Measurements from ENCODE around the gene RNF26. TPM values are rescaled to one million over a fixed set of nuclear protein-coding genes. Genes with fewer than 3 reads are reported as not detected.

RNF26 gene
- total RNA-seq, 4 donors from 2014 or later, result 10.2 to 15.1 (median 11.7) TPM

DNA sequence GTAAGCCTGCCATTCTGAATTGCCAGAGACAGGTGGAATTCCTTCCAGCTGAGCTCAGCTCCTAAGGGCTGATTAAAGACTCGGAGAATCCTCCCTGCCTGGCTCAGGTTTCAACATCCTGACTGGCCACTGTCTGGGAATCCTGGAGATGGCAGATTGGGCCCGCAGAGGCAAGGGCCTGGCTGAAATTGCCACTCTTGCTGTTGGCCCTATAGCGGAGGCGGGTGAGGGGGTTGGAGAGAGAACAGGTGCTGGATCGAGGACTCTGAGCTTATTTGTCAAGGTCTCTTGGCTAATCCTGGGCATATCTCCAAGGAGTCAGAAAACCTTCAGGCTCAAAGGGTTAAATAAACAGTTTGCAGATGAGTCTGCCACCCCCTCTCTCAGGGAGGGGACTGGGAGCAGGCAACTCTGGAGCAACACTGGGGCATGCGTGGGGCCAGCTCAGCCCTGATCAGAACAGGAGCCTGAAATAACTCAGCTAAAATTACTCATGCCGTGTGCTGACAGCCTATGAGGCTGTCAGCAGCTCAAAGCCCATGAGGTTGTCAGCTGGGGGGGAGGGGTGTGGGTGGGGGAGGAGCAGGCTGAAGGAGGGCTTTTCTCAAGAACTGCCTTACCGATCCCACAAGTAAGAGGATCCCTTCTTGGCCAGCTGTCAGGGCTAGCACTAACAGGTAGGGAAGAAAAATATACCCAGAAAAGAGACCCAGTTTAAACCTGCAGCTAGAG lies 26.9 kb downstream of the RNF26 start:
- TF ChIP-seq, protein P1, sequence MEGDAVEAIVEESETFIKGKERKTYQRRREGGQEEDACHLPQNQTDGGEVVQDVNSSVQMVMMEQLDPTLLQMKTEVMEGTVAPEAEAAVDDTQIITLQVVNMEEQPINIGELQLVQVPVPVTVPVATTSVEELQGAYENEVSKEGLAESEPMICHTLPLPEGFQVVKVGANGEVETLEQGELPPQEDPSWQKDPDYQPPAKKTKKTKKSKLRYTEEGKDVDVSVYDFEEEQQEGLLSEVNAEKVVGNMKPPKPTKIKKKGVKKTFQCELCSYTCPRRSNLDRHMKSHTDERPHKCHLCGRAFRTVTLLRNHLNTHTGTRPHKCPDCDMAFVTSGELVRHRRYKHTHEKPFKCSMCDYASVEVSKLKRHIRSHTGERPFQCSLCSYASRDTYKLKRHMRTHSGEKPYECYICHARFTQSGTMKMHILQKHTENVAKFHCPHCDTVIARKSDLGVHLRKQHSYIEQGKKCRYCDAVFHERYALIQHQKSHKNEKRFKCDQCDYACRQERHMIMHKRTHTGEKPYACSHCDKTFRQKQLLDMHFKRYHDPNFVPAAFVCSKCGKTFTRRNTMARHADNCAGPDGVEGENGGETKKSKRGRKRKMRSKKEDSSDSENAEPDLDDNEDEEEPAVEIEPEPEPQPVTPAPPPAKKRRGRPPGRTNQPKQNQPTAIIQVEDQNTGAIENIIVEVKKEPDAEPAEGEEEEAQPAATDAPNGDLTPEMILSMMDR (IDR thresholded peaks at IDR 0.05; ENCODE audit: low read depth), result no peak

DNA sequence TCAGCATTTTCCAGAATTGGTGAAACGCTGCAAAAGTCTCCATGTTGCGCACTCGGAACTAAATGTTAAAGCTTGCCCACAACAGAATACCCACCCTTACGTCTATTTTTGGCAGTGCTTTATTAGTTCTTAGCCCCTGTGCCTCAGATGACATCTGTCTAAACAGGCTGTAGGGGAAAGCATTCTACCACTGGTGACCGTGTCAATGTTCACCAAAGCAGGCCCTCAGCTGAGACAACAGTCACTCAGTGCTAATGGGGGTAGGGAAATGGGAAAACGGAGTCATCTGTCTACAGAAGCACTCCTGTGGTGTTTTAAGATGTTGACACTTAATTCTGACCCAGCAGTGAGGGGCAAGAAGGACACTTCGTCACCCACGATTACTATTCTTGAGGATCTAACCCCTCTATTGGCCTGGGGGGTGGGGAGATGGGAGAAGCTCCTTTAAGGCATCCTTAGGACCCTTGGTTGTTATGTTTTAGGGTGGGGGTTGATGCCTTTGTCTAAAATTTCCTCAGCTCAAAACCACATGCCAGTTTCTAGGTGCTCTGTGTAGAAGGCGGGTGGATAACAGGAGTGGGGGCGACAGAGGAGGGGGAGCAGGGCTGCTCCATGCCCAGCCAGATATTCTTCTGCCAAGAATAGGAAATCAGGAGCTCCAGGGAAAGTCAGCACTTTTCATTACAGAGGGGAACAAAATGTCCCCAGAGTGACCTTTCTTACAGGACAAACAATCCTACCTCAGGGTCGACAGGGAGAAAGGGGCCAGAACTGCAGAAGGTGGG lies 27.8 kb downstream of the RNF26 start:
- TF ChIP-seq, protein P1 (IDR thresholded peaks at IDR 0.05; ENCODE audit: low read depth), result no peak

DNA sequence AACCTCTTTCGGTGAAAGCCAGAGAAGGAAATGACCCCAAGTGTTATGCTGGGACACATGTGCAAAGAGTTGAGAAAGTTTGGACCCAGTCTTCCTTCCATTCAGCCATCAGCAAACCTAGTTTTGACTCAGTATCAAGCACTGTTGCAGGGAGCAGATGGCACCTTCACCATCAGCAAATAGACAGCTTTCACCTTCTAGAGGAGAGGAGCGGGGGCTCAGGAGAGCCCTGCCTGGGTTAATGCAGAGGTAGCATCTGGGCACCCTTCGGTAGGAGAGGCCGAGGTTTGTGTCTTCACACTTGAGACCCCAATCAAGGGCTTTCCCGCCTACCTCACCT lies 28.4 kb downstream of the RNF26 start:
- TF ChIP-seq, protein P1 (IDR thresholded peaks at IDR 0.05; ENCODE audit: low read depth), result no peak

DNA sequence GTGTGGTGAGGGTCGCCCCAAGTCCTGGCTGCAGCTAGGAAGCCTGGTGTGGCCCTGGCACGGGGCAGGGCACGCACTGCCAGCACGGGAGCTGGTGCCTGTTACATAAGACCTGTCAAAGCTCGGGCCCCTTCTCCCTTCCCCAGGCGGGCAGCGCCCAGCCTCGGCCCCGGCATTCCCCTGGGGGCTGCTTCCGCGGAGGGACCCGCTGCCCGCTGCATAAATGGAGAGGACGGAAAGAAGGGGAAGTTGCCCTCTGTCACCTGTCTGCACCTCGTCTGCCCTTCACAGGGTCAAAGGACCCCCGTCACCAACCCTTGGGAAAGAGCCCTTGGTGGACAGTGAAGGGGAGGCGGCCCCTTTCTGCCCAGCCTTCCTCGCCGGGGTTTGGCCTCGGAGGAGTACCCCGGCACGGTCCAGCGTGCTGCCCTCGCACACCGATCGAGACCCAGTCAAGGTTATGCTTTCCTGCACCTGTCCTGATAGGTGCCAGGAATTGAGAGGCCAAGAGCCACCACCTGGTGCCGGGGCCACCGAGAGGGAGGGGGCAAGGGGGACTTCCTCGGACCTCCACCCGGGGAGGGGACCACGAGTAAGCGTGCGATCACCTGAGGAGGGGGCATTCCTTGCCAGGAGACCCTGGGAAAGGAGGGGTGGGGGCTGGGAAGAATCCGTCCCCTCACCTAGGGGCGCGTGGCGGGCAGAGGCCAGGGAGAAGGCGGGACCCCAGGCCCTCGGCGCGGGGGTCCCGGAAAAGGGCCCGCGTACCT lies 28.9 kb downstream of the RNF26 start:
- TF ChIP-seq, protein P1 (IDR thresholded peaks at IDR 0.05; ENCODE audit: low read depth), result no peak

DNA sequence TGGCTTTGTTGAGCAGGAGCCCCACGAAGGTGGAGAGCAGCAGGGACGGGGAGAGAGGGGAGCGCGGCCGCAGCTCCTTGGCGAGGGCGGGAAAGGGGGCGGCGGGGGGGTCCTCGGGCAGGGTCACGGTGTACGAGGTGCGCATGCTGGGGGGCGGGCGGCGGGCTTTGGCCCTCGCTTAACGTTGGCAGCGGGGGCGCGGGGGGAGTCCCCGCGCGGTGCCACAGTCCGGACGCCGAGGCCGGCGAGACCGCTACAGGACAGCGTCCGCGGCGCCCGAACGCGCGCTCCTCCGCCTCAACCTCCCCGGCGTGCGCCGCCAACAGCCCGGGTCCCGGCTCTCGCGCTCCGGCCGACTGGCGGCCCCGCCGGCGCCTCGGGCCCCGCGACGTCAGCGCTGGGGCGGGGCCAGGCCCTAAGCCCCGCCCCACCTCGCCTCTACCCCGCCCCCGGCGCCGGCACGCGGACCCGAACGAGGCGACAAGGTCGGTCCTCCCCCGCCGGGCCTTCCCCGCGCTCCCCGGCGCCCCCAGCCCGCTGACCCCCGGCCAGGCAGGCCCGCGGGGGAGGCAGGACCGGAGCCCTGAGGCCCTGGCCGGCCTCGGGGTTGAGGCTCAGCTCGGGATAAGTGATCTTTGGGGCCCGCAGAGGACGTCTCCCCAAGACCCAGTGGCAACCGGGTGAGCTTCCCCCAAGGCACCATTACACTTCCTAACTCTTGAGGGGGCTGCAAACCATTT lies 29.7 kb downstream of the RNF26 start:
- TF ChIP-seq, protein P1 (IDR thresholded peaks at IDR 0.05; ENCODE audit: low read depth), result no peak

DNA sequence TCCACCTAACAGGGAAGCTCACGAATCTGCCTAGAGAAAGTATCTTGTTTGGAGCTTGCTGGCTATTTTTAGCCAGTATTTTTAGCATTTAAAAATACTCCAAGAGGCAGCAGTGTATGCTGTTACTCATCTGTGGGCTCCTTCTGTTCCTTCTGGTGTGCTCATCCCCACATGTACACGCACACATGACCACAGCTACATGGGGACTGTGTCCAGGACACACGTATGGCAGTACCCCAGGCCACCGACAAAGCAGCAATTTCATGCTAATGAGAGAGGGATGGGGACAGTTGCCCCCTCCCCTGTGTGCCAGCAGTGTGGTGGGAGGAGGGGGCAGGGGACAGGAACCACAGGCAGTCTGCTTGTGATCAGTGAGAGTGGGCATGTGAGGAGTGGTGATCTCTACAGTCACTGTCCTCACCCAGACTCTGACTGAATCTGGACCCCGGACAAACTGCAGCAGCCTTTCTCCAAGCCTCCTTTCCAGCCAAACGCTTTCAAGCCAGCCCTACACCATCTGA lies 30.8 kb downstream of the RNF26 start:
- TF ChIP-seq, protein P1 (IDR thresholded peaks at IDR 0.05; ENCODE audit: low read depth), result no peak
